ENCODE data around the gene HTRA3. TPM values are rescaled to one million over a fixed set of nuclear protein-coding genes. Genes with fewer than 3 reads are reported as not detected.

The HTRA3 gene
- total RNA-seq, 1 donor from 2014 or later, result 35.2 TPM

DNA sequence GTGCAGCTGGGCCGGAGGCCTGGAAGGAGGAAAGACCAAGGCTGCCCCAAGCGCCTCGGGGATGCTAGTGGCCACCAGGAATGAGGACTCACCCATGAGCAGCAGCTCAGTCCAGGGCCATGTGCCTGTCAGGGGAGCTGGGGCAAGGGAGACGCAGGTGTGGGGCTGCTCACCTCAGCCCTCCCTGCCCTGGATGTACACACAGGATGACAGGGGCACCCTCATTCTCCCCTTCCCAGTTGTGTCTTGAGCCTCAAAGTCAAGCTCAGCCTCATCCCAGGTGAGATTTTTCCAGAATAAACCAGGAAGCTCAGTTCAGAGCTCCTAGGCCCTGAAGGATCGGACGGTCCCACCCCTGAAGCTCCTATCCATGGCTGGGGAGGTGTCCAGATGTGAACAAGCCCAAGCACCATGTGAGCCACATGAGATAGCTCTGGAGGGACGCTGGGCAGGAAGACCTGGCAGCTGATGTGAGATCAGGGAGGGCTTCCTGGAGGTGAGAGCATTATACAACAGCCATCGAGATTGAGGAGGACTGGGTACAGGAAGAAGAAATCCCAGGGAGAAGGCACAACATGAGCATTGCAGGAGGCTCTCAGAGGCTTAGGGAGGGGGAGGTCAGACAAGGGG lies 23.0 kb downstream of the HTRA3 start:
- DNase-seq, result no peak

DNA sequence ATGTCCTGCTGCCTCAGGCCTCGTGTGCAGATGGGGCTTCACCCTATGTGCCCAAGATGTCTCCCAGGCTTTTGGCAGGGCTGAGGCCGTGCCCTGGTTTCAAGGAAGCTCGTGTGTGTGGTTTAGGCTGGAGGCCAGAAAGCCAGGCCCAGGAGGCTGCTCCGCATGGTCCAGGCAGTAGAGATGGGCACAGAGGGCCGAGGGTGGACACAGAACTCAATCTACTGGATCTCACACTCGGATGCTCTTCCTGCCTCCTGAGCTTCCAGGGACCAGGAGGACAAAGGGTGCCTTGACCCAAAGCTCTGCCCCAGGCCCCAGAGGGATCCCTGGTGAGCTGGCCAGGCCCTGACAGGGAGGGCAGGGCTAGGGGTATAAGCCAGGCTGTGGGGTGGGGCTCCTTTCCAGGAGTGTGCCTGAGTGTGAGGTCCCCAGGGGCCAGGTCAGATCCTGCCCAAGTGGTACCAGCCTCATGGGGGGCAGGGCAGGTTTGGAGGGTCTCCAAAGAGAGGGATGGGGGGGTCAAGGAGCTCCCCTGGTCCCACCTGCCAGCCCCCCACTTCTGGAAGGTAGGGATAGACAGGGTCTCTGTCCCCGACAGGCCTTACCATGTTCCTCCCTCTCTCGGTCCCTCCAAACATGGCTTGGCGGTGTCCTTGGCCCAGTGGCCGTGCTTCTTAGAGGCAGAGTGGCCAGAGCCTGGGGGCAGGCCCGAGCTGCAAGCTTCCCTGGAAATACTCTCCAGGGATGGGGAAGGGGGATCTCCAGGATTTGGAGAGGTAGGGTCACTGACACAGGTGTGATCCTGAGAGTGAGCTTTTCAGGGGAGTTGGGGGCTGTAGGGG lies 23.8 kb downstream of the HTRA3 start:
- no peak for DNase-seq

DNA sequence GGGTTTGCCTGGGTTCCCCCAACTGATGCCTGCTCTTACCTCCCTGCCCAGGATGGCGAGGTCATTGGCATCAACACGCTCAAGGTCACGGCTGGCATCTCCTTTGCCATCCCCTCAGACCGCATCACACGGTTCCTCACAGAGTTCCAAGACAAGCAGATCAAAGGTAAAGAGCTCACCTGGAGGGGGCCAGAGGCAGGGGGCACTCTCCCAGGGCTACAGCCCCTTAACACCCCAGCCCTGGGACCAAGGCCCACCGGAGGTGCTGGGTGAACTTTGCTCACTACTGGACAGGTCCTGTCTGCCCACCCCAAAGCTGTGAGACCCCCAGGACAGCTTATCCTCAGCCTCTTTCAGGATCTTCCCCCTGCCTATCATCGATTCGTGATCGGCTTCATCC lies 24.5 kb downstream of the HTRA3 start:
- no peak for DNase-seq

DNA sequence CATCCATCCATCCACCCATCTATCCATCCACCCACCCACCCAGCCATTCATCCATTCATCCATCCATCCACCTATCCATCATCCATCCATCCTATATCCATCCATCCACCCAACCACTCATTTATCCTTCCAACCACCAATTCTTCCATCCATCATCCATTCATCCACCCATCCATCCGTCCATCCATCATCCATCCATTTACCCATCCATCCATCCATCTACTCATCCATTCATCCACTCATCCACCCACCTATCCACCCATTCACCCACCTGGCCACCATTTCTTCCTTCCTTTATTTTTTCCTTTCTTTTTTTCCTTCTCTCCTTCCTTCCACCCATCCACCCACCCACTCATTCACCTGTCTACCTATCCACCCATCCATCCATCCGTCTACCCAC lies 25.2 kb downstream of the HTRA3 start:
- DNase-seq, result no peak

- DNase-seq, result no peak
These were observed 25.9 kb downstream of the HTRA3 start for GRCh38 chr4:8295471-8295870.

DNA sequence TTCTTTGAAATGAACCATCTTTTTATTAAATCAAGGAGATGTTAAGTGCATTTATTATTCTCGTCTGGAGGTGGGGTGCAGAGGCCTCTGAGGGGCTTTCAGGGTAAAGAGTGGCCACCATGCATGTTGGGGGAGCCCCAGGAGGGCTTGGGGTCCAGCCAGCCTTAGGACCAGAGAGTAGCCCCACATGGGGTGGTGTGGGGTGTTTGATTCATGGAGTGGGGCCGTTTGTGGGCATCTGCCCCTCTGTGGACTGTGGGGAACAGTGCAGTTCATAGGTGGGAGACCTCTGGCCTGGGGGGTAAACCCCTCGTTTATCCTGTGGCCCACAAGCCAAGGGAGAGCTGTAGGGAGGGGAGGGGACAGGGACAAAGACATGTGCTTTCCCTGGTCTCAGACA lies 26.9 kb downstream of the HTRA3 start:
- DNase-seq, result no peak

DNA sequence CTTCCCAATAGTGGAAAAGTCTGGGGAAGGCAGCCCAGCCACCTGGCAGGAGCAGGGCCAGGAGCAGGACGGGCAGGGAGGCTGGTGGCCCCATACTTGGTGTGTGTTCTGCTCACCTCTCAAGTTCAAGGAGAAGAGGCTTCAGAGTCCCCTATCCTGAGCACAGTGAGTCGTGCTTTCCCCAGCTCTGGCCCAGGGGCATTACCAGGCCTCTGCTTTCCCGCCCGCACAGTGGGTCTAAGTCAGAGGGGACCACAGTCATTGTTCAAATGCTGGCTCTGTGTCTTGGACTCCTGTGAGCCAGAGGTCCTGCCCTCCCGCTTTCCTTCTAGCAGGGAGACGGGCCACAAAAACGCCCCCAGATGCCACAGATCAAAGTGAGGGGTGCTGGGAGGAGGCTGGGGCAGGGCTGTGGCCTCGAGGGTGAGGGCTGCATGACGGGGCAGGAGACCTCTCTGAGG lies 27.6 kb downstream of the HTRA3 start:
- DNase-seq, result no peak

GRCh38 chr4:8297691-8298485 lies 28.3 kb downstream of the HTRA3 start:
- DNase-seq, result no peak

DNA sequence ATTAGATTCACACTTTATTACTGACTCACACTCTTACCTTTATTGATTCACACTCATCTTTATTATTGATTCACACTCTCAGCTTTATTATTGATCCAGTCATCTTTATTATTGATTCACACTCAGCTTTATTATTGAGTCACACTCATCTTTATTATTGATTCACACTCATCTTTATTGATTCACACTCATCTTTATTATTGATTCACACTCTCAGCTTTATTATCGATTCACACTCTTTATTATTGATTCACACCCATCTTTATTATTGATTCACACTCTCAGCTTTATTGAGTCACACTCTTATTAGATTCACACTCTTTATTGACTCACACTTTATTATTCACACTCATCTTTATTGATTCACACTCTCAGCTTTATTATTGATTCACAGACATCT lies 31.3 kb downstream of the HTRA3 start:
- DNase-seq, result no peak

GRCh38 chr4:8301851-8302730 lies 32.5 kb downstream of the HTRA3 start:
- DNase-seq, result no peak

GRCh38 chr4:8303081-8303480 lies 33.5 kb downstream of the HTRA3 start:
- no peak for DNase-seq

GRCh38 chr4:8303485-8304281 lies 34.1 kb downstream of the HTRA3 start:
- no peak for DNase-seq

DNA sequence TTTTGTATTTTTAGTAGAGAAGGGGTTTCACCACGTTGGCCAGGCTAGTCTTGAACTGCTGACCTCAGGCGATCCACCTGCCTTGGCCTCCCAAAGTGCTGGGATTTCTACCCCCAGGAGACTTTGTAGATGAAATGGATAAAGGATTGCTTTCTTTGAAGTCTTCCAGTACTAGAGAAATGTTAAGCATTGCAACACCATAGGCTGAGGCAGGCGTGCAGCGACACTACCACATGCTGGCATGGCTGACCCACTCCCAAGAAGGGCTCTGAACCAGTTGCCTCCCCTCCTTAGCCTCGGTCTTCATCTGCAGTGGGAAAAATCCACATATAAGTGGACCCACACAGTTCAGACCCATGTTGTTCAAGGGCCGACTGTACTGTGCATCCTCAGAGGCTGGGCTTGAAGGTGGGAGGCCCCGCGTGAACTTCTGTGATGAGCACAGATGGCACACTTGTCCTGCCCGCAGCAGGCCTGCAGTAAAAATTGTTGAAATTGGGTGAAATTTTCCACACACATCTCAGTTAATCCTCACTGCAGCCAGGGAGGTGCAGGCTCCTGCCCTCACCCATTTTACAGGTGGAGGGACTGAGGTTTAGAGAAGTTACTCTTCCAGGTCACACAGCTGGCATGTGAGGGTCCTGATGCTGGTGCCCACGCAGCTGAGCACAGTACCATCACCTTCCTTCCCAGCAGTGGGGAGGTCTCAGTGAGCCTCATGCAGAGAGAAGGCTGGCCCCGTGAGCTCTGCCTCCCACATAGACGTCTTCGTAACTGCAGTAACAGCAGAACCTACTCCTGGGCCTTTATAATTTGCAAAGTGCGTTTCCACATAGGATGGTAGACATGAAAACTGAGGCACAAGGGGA lies 35.5 kb downstream of the HTRA3 start:
- DNase-seq, result no peak

DNA sequence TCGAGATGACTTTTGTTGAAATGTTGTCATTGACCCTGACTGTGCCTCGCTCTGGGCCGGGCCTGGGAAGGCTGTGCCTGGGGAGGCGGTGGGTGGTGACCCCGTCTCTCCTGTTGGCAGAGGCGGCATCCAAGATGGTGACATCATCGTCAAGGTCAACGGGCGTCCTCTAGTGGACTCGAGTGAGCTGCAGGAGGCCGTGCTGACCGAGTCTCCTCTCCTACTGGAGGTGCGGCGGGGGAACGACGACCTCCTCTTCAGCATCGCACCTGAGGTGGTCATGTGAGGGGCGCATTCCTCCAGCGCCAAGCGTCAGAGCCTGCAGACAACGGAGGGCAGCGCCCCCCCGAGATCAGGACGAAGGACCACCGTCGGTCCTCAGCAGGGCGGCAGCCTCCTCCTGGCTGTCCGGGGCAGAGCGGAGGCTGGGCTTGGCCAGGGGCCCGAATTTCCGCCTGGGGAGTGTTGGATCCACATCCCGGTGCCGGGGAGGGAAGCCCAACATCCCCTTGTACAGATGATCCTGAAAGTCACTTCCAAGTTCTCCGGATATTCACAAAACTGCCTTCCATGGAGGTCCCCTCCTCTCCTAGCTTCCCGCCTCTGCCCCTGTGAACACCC lies 36.4 kb downstream of the HTRA3 start:
- DNase-seq, result no peak

- DNase-seq, result no peak
These were observed 37.0 kb downstream of the HTRA3 start for GRCh38 chr4:8306511-8307021.

- no peak for DNase-seq
These were observed 37.6 kb downstream of the HTRA3 start for GRCh38 chr4:8307121-8307520.

DNA sequence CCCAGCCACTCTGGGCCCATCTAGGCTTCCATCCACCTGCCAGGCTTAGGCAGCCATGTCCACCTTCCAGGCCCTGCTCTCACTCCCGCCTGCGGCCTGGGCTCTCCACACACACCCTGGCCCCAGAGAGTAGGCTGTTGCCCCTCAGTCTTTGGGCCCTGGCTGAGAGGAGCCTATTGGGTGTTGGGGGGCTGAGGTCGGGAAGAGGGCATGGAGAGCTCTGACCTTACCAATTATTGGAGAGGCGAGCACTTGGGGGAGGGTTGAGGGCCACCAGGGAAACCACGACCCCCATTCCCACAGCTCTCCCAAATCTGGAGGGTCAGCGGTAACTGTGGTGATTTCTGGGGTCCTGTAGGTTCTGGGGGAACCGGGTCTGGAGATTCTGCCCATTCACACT lies 38.2 kb downstream of the HTRA3 start:
- DNase-seq, result no peak

DNA sequence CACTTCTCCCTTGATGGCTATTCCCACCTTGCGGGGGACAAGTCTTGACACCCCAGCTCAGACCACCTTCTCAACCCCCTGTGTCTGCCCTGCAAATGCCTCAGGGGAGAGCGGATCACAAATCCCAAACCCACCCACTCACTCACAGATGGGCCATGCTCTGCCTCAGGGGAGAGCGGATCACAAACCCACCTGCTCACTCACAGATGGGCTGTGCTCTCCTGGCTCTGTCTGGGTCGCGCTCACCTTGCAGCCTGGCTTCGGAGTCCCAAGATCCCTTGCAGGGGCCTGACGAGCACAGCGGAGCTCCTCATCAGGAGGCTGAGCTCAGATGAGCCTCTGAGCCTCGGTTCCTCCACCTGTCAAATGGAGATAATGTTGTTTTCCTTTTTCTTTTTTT lies 38.6 kb downstream of the HTRA3 start:
- DNase-seq, result no peak
